GM21786 (cell line): ENCODE data around the gene PSMD1.
"Not testable (repeated sequence)": the region's sequence is repeated elsewhere in the genome, so short reads cannot be mapped to it uniquely, and the experiment has no call there.

Experiments used
- ATAC-seq: cut with Tn5 transposase; IDR thresholded peaks from one replicate; pipeline ENCODE4 v1.9.1; 2021; ENCODE audit not compliant: unreplicated experiment

PSMD1 gene

GRCh38 chr2:231056453-231057416, at the start of gene PSMD1:
Gene PSMD1 (plus strand): TSS chr2:231056867. CDS start chr2:231057026, 159 bp downstream.
- ATAC-seq = peak; percentile 69

GRCh38 chr2:231007286-231008098, 49.2 kb upstream of the PSMD1 start:
- ATAC-seq = no peak

GRCh38 chr2:231008131-231008530, 48.5 kb upstream of the PSMD1 start:
- ATAC-seq = no peak

- no peak for ATAC-seq
Observed at GRCh38 chr2:231009236-231009919, 47.3 kb upstream of the PSMD1 start.

GRCh38 chr2:231010201-231010730, 46.4 kb upstream of the PSMD1 start:
- ATAC-seq = no peak

GRCh38 chr2:231011526-231011925, 45.1 kb upstream of the PSMD1 start:
- no peak for ATAC-seq

GRCh38 chr2:231012463-231012862, 44.2 kb upstream of the PSMD1 start:
- ATAC-seq = no peak

GRCh38 chr2:231013820-231014219, 42.8 kb upstream of the PSMD1 start:
- no peak for ATAC-seq

GRCh38 chr2:231015478-231015877, 41.2 kb upstream of the PSMD1 start:
- no peak for ATAC-seq

GRCh38 chr2:231015926-231016325, 40.7 kb upstream of the PSMD1 start:
- ATAC-seq = no peak

- ATAC-seq = no peak
Observed at GRCh38 chr2:231016566-231017230, 40.0 kb upstream of the PSMD1 start.

- ATAC-seq = no peak
Observed at GRCh38 chr2:231017231-231017598, 39.5 kb upstream of the PSMD1 start.

- no peak for ATAC-seq
Observed at GRCh38 chr2:231018184-231018583, 38.5 kb upstream of the PSMD1 start.

- not testable (repeated sequence) for ATAC-seq
Observed at GRCh38 chr2:231025059-231025458, 31.6 kb upstream of the PSMD1 start.

GRCh38 chr2:231028889-231029288, 27.8 kb upstream of the PSMD1 start:
- ATAC-seq = no peak

GRCh38 chr2:231029563-231029962, 27.1 kb upstream of the PSMD1 start:
- ATAC-seq = no peak

- ATAC-seq = no peak
Observed at GRCh38 chr2:231030725-231031124, 25.9 kb upstream of the PSMD1 start.

- no peak for ATAC-seq
Observed at GRCh38 chr2:231032575-231033140, 24.0 kb upstream of the PSMD1 start.

- ATAC-seq = no peak
Observed at GRCh38 chr2:231033147-231034132, 23.2 kb upstream of the PSMD1 start.
